GM19238 (cell line): ENCODE measurements around the gene AGMAT.

ENCODE experiments used
- DNase-seq: peaks from one replicate; pipeline ENCODE4 v3.0.0; 2011; ENCODE audit warnings: low spot score; ENCODE audit not compliant: insufficient read length

Gene AGMAT

GRCh38 chr1:15524283-15525049 lies 60.4 kb downstream of the AGMAT start:
- DNase-seq, result peak; percentile 88

- no peak for DNase-seq
Observed at GRCh38 chr1:15524021-15524282, 60.9 kb downstream of the AGMAT start, which contains the start of gene CASP9. TSS of gene CASP9 (minus strand) at chr1:15524215. CDS start at chr1:15524200, 15 bp downstream.

GRCh38 chr1:15523104-15524020 lies 61.5 kb downstream of the AGMAT start:
- no peak for DNase-seq

GRCh38 chr1:15522551-15522950 lies 62.3 kb downstream of the AGMAT start:
- no peak for DNase-seq
